GM18517 (cell line): ENCODE results near the gene TBC1D4.

Experiments used
- ATAC-seq: cut with Tn5 transposase; IDR thresholded peaks from one replicate; pipeline ENCODE4 v1.9.1; 2021; ENCODE audit warnings: mild to moderate bottlenecking, moderate library complexity; ENCODE audit not compliant: unreplicated experiment

Gene TBC1D4, protein sequence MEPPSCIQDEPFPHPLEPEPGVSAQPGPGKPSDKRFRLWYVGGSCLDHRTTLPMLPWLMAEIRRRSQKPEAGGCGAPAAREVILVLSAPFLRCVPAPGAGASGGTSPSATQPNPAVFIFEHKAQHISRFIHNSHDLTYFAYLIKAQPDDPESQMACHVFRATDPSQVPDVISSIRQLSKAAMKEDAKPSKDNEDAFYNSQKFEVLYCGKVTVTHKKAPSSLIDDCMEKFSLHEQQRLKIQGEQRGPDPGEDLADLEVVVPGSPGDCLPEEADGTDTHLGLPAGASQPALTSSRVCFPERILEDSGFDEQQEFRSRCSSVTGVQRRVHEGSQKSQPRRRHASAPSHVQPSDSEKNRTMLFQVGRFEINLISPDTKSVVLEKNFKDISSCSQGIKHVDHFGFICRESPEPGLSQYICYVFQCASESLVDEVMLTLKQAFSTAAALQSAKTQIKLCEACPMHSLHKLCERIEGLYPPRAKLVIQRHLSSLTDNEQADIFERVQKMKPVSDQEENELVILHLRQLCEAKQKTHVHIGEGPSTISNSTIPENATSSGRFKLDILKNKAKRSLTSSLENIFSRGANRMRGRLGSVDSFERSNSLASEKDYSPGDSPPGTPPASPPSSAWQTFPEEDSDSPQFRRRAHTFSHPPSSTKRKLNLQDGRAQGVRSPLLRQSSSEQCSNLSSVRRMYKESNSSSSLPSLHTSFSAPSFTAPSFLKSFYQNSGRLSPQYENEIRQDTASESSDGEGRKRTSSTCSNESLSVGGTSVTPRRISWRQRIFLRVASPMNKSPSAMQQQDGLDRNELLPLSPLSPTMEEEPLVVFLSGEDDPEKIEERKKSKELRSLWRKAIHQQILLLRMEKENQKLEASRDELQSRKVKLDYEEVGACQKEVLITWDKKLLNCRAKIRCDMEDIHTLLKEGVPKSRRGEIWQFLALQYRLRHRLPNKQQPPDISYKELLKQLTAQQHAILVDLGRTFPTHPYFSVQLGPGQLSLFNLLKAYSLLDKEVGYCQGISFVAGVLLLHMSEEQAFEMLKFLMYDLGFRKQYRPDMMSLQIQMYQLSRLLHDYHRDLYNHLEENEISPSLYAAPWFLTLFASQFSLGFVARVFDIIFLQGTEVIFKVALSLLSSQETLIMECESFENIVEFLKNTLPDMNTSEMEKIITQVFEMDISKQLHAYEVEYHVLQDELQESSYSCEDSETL (N-terminal part only)

DNA sequence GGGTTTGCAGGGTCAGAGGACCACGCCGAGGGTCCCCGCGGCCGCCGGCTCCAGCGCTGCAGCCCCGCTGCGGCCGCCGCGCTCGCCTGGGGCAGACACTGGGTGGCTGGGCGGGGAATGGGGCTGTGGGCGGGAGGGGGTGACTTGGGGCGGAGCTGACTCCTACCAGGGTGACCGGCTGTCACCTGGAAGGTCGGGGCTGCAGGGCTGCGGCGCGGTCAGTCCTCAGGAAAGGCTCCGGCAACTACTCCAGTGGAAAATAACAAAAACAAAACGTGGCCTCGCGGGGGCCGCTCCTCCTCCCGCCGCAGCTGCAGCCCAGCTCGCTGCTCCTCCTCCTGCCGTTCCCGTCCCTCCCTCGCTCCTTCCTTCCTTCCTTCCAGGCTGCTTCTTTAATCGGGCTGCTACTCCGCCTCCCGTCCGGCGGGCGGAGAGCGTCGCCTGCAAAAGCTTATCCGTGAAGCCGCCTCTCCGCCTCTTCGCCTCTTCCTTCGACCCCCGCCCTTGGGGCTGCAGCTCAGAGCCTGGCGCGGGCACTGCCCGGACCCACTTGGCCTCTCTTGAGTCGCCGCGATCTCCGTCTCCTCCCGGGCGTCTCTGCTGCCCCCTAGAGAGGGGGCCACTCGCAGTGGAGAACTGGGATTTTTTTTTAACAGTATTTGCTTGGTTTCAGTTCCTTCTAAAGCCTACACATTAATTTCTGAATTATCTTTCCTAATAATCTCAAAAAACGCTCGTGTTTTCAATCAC lies at the start of gene TBC1D4:
Gene TBC1D4 (minus strand): TSS at position 100 of the 750 bp plus-strand sequence. CDS start 402 bp downstream, outside the sequence.
- peak; percentile 84 for ATAC-seq

DNA sequence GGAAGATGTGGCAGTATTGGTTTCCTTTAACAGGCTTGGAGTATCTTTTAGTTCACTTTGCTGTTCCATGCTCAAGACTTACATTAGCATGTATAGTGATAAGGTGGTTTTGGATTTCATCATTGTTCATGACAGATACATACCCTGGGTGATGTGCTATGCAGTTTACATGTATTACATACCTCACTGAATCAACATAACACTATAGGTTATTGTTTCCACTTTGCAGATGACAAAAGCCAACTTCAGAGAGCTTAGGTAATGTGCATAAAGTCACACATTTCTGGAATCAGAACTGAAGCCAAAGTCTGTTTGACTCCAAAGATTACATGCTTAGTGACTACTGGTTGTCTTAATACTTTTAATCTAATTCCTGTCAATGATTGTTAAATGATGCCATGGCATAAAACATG lies 48.6 kb upstream of the TBC1D4 start:
- no peak for ATAC-seq

DNA sequence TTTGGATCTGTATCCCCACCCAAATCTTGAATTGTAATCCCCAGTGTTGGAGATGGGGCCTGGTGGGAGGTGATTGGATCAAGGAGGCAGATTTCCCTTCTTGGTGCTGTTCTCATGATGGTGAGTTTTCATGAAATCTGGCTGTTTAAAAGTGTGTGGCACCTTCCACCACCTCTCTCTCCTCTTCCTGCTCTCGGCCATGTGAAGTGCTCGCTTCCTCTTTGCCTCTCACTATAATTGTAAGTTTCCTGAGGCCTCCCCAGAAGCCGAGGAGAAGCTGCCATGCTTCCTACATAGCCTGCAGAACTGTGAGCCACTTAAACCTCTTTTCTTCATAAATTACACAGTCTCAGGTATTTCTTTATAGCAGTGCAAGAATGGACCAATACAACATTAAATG lies 40.0 kb upstream of the TBC1D4 start:
- ATAC-seq: no peak

DNA sequence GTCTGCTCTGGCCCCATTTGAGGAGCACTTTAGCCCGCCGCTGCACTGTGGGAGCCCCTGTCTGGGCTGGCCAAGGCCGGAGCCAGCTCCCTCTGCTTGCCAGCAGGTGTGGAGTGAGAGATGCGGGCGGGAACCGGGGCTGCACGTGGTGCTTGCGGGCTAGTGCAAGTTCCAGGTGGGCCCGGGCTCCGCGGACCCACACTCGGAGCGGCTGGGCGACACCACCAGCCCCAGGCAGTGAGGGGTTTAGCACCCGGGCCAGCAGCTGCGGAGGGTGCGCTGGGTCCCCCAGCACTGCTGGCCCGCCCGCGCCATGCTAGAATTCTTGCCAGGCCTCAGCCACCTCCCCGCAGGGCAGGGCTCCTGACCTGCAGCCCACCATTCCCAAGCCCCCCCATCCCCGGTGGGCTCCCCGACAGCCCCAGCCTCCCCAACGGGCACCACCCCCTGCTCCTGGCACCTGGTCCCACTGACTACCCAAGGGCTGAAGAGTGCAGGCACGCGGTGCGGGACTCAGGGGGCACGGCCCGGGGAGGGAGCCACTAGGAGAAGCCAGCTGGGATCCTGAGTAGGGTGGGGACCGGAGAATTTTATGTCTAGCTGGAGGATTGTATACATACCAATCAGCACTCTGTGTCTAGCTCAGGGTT lies 36.6 kb upstream of the TBC1D4 start:
- ATAC-seq: no peak

DNA sequence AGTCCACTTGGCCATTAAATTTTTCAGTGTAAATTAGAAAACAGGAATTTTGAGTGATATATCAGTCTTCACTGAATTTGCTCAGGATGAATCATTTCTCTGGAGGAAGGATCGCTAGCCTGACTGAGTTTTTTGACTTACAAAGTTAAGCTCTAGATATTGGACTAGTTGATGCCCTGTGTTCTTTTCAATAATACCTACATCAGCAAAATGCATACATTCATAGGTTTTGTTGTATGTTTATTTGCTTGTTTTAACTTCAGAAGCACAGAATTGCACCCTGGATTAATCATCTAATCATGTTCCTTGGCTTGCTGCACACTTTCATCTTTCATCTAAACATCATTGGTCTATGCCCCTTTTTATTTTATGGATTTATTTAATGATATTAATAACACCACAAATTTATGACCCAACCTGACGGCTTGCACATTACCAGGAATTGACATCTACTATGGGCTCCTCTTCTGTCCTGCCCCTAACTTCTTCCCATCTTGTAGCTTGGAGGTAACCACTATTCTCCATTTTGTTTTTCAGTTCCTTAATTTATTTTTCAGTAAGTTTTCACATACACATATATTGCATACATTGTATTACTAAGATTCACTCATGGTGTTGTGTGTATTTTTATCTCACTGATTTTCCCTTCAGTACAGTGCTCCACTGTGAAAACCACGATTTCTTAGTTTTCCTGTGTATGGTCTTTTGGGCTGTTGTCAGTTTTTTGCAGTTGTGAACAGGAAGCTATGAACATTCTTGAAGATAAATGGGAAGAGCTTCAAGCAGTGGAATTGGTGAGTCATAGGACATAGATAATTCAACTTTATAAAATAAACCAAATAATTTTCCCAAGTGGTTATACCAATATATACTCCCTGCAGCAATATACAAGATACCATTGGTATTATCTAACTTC lies 32.4 kb upstream of the TBC1D4 start:
- no peak for ATAC-seq

DNA sequence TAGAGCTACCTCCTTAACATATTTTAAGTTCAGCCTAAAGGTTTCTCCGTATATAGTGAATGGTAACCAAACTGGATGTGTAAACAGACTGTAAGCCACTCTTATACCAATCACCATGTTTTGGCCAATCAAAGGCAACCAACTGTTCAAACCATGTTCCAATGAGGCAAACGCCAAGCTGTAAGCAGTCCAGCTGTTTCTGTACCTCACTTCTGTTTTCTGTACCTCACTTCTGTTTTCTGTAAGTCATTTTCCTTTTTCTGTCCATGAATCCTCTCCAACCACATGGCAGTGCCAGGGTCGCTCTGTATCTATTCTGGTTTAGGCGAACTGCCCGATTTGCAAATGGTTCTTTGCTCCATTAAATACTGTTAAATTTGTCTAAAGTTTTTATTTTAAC lies 31.3 kb upstream of the TBC1D4 start:
- ATAC-seq: no peak

DNA sequence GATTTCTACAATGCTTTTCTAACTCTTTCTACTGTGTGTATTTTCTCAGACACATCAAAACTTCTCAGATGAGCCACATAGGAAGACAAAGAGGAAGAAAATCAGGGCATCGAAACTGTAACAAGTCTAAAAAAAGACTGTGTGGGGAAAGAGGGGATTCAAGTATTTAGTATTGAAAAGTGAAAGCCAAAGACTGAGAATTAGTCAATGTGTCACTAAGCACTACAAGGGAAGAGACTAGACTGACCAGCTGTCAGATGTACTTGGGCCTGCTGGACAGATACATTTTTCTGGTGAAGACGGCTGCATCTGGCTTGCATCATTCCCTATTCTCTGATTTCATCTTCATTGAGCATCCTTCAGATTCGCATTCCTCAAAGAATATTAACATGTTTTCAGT lies 30.3 kb upstream of the TBC1D4 start:
- peak; percentile 94 for ATAC-seq

DNA sequence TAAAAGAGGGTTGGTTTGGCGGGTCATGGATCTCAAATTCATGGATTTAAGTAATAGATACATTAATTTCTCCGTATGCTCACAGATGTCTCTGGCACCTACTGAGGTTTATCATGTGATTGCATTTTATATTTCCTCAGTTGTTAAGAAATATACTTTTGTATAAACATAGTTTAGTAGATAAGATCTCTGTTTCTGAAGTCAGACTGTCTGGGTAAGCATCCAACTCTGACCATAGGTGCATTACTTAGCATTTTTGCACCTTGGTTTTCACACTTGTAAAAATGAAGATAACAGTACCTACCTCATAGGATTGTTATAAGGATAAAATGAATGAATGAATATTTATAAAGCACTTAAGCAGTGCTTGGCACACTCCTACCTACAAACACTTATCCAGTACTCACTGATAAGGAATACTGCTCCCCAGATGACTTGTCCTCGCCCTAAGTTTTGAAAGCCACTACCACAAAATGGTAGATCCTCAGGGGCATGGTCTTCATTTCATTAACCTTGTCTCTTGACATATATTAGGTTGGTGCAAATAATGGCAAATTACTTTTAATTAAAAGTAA lies 29.2 kb upstream of the TBC1D4 start:
- no peak for ATAC-seq

DNA sequence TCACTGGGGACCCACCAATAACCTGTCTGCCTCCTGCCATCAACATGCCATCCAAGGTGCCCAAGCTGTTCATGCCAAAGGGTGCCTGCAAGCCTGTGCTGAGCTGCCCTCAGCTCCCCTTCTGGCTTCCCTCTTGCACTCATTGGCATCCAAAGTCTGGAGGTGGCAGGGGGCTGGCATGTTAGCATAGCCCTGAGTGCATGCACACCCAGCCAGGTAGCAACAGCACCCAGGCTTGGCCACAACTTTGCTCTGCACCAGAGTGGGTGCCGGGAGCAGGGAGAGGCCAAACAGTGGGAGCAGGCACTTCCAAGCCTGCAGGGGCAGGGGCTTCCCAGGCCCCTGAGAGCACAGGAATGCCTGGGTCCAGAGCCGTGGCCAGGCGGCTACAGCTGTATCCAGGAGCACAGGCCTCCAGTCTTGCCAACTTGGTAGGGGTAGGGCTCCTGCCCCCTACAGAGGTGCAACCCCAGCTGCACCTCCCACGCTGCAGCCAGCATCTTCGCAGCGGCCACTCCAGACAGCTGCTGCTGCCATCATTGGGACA lies 26.1 kb upstream of the TBC1D4 start:
- ATAC-seq: no peak

DNA sequence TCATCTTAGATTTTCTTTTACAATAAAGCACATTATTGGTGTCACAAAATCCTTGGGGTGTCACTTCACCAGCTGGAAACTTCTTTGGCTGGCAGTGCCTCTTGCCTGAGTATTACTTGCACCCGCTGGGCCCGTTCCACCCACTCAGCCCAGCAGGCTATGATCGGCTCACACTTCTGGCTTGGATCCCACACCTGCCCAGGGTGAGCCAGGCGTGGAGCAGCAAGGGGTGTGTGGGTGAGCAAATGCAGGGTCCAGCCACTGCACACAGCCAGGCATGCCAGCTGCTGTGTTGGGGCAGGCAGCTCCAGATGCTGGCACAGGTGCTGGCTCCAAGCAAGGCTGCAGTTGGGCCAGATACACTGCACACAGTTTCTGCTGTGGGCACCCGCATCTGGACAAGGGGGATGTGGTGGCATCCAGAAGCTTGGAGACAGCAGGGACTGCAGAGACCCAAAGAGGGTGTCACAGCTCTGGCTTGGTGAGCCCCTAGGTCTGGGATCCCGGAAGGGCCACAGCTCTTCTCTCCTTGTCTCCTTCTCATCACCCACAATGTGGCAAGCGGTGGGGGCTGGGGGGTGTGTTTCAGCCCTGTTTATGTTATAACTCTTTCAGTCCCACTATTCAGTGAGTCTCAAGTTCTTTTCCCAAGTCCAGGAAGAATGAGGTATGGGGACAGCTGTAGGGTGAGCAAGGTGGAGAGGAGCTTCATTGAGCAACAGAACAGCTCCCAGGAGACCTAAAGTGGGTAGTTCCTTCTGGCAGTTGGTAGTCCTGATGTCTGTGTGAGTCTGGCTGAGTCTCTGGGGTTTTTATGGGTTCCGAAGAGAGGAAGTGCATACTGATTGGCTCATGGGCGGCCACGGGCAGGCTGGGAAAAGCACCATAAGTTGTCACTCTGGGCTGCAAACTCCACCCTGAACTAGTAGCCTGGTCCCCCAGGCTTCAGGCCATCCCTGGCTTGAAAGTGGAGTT lies 25.3 kb upstream of the TBC1D4 start:
- no peak for ATAC-seq

DNA sequence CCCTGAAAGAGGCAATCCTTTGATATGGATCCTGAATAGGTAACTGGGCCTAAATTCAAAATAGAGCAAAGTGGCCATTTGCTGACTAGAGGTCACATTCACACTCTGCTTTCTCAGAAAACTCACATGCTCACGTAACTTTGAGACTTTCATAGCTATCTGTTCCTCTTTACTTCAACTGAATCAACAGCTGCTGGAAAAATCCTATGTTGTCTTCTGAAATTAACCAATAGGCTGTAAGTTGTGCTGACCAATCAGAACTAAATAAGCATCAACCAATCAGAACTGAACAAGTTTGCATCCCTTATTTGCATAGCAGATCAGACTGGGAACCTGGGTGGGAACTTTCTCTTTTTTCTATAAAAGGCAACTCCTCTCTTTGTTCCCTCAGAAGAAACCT lies 24.0 kb upstream of the TBC1D4 start:
- no peak for ATAC-seq

DNA sequence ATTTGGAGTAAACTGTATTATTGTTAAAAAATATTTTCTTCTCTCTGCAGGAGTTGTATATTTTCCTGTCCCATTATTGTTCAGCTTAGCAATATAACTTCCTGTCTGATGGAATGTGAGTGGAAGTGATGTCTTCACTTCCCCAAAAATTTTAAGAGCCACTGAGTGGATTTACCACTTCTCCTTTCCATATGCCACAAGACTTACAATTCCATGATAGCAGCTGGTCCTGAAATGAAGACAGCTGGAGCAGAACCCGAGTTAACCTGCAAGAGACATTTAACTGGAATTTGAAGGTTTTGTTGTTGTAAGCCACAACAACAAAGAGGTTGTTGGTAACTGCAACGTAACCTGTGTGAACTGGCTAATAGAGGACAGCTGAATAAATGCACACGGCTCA lies 23.4 kb upstream of the TBC1D4 start:
- no peak for ATAC-seq

DNA sequence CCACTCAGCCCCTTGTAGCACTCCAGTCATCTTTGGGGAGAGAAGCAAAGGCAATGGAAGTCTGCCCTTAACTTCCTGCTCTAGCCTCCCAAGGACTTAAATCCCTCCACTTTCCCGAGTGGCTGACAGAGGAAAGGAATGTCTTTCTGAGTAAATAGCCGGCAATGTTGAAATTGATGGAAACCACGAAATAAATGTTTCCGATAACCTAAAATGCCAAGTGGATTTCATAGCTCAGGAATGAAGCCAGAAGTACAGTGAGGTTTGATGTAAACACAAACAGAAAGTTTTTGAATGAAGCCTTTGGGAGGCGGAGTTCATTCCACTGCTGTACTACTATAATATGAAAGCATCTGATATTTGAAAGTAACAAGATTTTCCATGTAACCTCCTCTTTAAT lies 14.0 kb upstream of the TBC1D4 start:
- no peak for ATAC-seq

DNA sequence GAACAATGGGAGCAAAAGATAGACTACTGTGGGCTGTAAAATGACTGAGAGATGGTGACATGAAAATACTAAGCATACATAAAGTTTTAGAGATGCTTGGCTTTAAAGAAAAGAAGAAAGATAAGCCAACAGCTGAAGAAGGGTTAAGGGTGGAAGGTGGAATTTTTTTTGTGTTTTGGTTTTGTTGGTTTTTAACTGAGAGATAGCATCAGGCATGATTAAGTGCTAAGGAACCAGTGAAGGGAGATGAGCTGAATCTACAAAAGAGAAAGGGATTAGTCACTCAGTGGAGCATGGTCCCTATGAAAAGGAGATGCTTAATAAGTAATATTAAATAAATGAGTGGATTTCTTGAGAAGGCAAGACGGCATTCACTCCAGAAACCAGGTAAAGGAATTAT lies 12.5 kb upstream of the TBC1D4 start:
- no peak for ATAC-seq

DNA sequence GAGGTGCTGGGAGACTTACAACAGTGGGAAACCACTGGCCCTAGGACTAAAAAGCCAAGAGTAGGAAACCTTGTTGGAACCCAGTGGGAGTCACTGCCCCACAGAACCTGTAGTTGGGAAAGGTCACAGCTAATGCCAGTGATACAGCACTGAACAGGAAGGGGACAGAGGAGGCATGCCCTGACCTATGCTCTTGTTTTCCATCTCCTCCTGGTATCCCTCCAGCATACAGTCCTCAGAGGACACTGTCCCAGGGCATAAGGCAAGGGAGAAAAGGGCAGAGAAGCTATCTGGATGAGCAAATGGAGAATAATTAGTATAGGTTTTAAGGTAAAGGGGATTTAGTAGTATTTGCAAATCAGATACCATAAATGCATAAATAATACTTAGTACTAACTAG lies 11.2 kb upstream of the TBC1D4 start:
- ATAC-seq: no peak

DNA sequence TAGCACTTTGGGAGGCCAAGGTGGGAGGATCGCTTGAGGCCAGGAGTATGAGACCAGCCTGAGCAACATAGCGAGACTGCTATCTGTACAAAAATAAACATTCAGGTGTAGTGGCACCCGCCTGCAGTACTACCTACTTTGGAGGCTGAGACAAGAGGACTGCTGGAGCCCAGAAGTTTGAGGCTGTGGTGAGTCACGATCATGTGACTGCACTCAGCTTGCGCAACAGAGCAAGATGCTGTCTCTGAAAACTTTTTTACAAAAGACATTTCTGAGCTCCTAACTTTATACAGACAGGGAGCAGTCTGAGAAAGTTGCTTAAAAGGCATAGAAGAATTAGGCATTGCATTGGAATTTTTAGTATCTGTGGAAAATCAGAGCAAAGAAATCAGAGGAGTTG lies 10.4 kb upstream of the TBC1D4 start:
- ATAC-seq: no peak

DNA sequence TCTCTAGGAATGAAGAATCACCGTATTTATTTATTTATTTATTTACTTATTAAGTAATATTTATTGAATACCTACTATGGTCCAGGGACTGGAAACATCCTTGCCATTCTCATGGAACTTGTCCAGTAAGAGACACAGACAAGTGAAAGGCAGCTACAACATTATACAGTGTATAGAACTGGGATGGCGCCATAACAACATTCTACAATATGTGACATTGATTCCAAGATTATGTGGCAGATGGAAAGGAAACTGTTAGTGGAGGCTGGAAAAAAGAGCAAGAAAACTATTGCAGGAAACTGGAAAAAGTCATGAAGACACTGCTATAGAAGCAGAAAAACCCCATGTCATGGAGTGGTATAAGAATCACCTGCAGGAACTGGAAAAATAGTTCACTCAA lies 9.4 kb upstream of the TBC1D4 start:
- ATAC-seq: no peak
